Breast epithelium (tissue), 4 donors: Measurements from ENCODE around the gene UQCC2. TPM values are rescaled to one million over a fixed set of nuclear protein-coding genes. Genes with fewer than 3 reads are reported as not detected.

Source experiments
- DNase-seq, 2 donors: peaks; one replicate each; pipeline ENCODE4 v3.0.0-alpha.2; 2019; ENCODE audit warnings: low spot score in 2 of 2
- H3K27ac ChIP-seq, 2 donors: fragments of 200-600 bp; sonication (generic) in 1 of 2; one replicate each; pipeline ENCODE4 v1.5.1; 2016 to 2019; ENCODE audit warnings: mild to moderate bottlenecking in 1 of 2
- H3K27me3 ChIP-seq, 2 donors: fragments of 200-600 bp; sonication (generic) in 1 of 2; one replicate each; pipeline versions ENCODE4 v1.5.1 to v1.6.0; 2017 to 2019; ENCODE audit warnings: control low read depth in 1 of 2, mild to moderate bottlenecking in 1 of 2
- H3K36me3 ChIP-seq: fragments of 200-600 bp; one replicate; pipeline ENCODE4 v1.5.1; 2019
- H3K4me1 ChIP-seq, 2 donors: fragments of 200-600 bp; sonication (generic); one replicate each; pipeline ENCODE4 v1.5.1; 2016 to 2019; ENCODE audit warnings: control low read depth in 1 of 2
- H3K4me3 ChIP-seq, 3 donors: fragments of 200-600 bp; sonication (generic); 1 replicate in 2 of 3; 2 replicates in 1 of 3; pipeline ENCODE4 v1.5.1; 2016 to 2019; ENCODE audit warnings: mild to moderate bottlenecking in 3 of 3, moderate library complexity in 2 of 3
- H3K9me3 ChIP-seq, 2 donors: fragments of 200-600 bp; sonication (generic) in 1 of 2; one replicate each; pipeline ENCODE4 v1.5.1; 2016 to 2019; ENCODE audit warnings: control low read depth in 1 of 2
- CTCF ChIP-seq, 3 donors: fragments of 450-650 bp; IDR thresholded peaks; one replicate each; pipeline ENCODE4 v1.5.1; 2016 to 2017; ENCODE audit warnings: antibody characterized with exemption in 3 of 3, mild to moderate bottlenecking in 3 of 3, moderate library complexity in 3 of 3
- POLR2A ChIP-seq: fragments of 450-650 bp; IDR thresholded peaks from one replicate; pipeline ENCODE4 v1.6.1; 2016; ENCODE audit warnings: antibody characterized with exemption, mild to moderate bottlenecking, moderate library complexity
- POLR2AphosphoS5 ChIP-seq, 3 donors: sonication (generic); formaldehyde crosslinking; IDR thresholded peaks; one replicate each; pipeline ENCODE4 v1.6.1; 2017; ENCODE audit warnings: antibody characterized with exemption in 3 of 3
- intact Hi-C: fragments of 100-400 bp; cut with DNase I; formaldehyde crosslinking; loops from one replicate; pipeline ENCODE4 v1.15.1; 2023; ENCODE audit warnings: low total_unique reads
- total RNA-seq, 3 donors: library from RNA; depleted of rRNA; stranded (reverse); fragments of >200 nt; gene quantifications; one replicate each; pipeline ENCODE4 v1.1.0, GENCODE V29; 2016

The UQCC2 gene
- total RNA-seq, 3 donors from 2014 or later, result 9.9 to 19.7 (median 19.6) TPM

- H3K27me3 ChIP-seq, result no peaks in the 10 kb centered on the region
- peak overlapping the region in 1 of 2 donors; percentile 42 for H3K27ac ChIP-seq
- no peak overlapping the region for H3K4me3 ChIP-seq
- H3K36me3 ChIP-seq, result no peaks in the 10 kb centered on the region
- no peaks in the 10 kb centered on the region for H3K9me3 ChIP-seq
- peaks cover 0 to 26% of the 10 kb centered on the region in 2 donors for H3K4me1 ChIP-seq
- intact Hi-C loops, result no loop called here
- TF ChIP-seq POLR2A (no peak), POLR2AphosphoS5 (IDR thresholded peaks at IDR 0.05) (no peak), CTCF (IDR thresholded peaks at IDR 0.05) (no peak)
- no peak for DNase-seq
Measured at GRCh38 chr6:33726696-33727095, 15.2 kb upstream of the UQCC2 start.

GRCh38 chr6:33725891-33726673 is 14.6 kb upstream of the UQCC2 start:
- H3K27me3 ChIP-seq, result no peaks in the 10 kb centered on the region
- H3K36me3 ChIP-seq, result no peaks in the 10 kb centered on the region
- TF ChIP-seq POLR2AphosphoS5 (IDR thresholded peaks at IDR 0.05) (no peak), POLR2A (no peak), CTCF (IDR thresholded peaks at IDR 0.05) (no peak)
- no peak overlapping the region for H3K27ac ChIP-seq
- peaks cover 0 to 20% of the 10 kb centered on the region in 2 donors for H3K4me1 ChIP-seq
- no peaks in the 10 kb centered on the region for H3K9me3 ChIP-seq
- no peak overlapping the region for H3K4me3 ChIP-seq
- DNase-seq, result no peak
- intact Hi-C loops, result no loop called here

GRCh38 chr6:33725222-33725621 is 13.7 kb upstream of the UQCC2 start:
- H3K9me3 ChIP-seq, result no peaks in the 10 kb centered on the region
- TF ChIP-seq POLR2A (no peak), POLR2AphosphoS5 (IDR thresholded peaks at IDR 0.05) (no peak), CTCF (IDR thresholded peaks at IDR 0.05) (no peak)
- H3K4me1 ChIP-seq, result peaks cover 0 to 11% of the 10 kb centered on the region in 2 donors
- intact Hi-C loops, result no loop called here
- H3K27me3 ChIP-seq, result no peaks in the 10 kb centered on the region
- H3K36me3 ChIP-seq, result no peaks in the 10 kb centered on the region
- H3K4me3 ChIP-seq, result no peak overlapping the region
- DNase-seq, result no peak
- H3K27ac ChIP-seq, result no peak overlapping the region

- H3K36me3 ChIP-seq, result no peaks in the 10 kb centered on the region
- no peak overlapping the region for H3K4me3 ChIP-seq
- H3K9me3 ChIP-seq, result no peaks in the 10 kb centered on the region
- no peaks in the 10 kb centered on the region for H3K27me3 ChIP-seq
- no peak overlapping the region for H3K27ac ChIP-seq
- intact Hi-C loops, result no loop called here
- no peak for DNase-seq
- peaks cover 0 to 11% of the 10 kb centered on the region in 2 donors for H3K4me1 ChIP-seq
- TF ChIP-seq POLR2A (no peak), CTCF (IDR thresholded peaks at IDR 0.05) (no peak), POLR2AphosphoS5 (IDR thresholded peaks at IDR 0.05) (no peak)
Measured at GRCh38 chr6:33724102-33725023, 12.9 kb upstream of the UQCC2 start.
